Glutamatergic neuron (in vitro differentiated cells): ENCODE measurements around the gene ZGPAT. TPM values are rescaled to one million over a fixed set of nuclear protein-coding genes. Genes with fewer than 3 reads are reported as not detected.

Source experiments
- DNase-seq: peaks from one replicate; pipeline ENCODE4 v3.0.0; 2022
- H3K27ac Mint-ChIP-seq: one replicate; pipeline ENCODE4 v1.8.0; 2020; ENCODE audit warnings: mild to moderate bottlenecking, mixed read lengths, inconsistent platforms; ENCODE audit not compliant: unreplicated experiment
- H3K27me3 Mint-ChIP-seq: one replicate; pipeline ENCODE4 v1.8.0; 2020; ENCODE audit warnings: mild to moderate bottlenecking, moderate library complexity, mixed read lengths, inconsistent platforms; ENCODE audit not compliant: unreplicated experiment
- H3K36me3 Mint-ChIP-seq: one replicate; pipeline ENCODE4 v1.8.0; 2020; ENCODE audit warnings: mild to moderate bottlenecking, mixed read lengths, inconsistent platforms; ENCODE audit not compliant: unreplicated experiment
- H3K4me1 Mint-ChIP-seq: one replicate; pipeline ENCODE4 v1.8.0; 2020; ENCODE audit warnings: mild to moderate bottlenecking, low read depth, mixed read lengths, inconsistent platforms; ENCODE audit not compliant: unreplicated experiment
- H3K4me3 Mint-ChIP-seq: one replicate; pipeline ENCODE4 v1.8.0; 2020; ENCODE audit warnings: mild to moderate bottlenecking, mixed read lengths, inconsistent platforms; ENCODE audit not compliant: unreplicated experiment
- H3K9me3 Mint-ChIP-seq: one replicate; pipeline ENCODE4 v1.8.0; 2020; ENCODE audit warnings: mild to moderate bottlenecking, moderate library complexity, mixed read lengths, inconsistent platforms; ENCODE audit not compliant: unreplicated experiment
- CTCF ChIP-seq: fragments of 200-600 bp; sonication (generic); IDR thresholded peaks from one replicate; pipeline ENCODE4 v1.5.0; 2021; ENCODE audit not compliant: partially characterized antibody, unreplicated experiment
- total RNA-seq: library from RNA; stranded (reverse); fragmentation: NEBNext Ultra II Directional; extraction: Animal tissue kit (Norgen Biotek cat#: 25700); gene quantifications from one replicate; pipeline ENCODE4 v1.2.1, GENCODE V29; 2021; ENCODE audit not compliant: unreplicated experiment

The ZGPAT gene
- total RNA-seq, 1 donor from 2014 or later, result 41.5 TPM

- no peak for DNase-seq
- H3K4me3 Mint-ChIP-seq, result no peak overlapping the region
- H3K9me3 Mint-ChIP-seq, result peaks cover 6% of the 10 kb centered on the region
- peaks cover 10% of the 10 kb centered on the region for H3K27me3 Mint-ChIP-seq
- TF ChIP-seq CTCF, result no peak
- H3K4me1 Mint-ChIP-seq, result peaks cover 2% of the 10 kb centered on the region
- no peak overlapping the region for H3K27ac Mint-ChIP-seq
- no peaks in the 10 kb centered on the region for H3K36me3 Mint-ChIP-seq
Measured at GRCh38 chr20:63698739-63699465, 8.9 kb upstream of the ZGPAT start.

GRCh38 chr20:63699466-63700198 is 8.2 kb upstream of the ZGPAT start:
- TF ChIP-seq CTCF, result no peak
- DNase-seq, result peak; percentile 65
- Mint-ChIP-seq H3K4me3 (no peak overlapping the region), H3K27ac (no peak overlapping the region), H3K27me3 (peaks cover 10% of the 10 kb centered on the region), H3K4me1 (peaks cover 2% of the 10 kb centered on the region), H3K36me3 (no peaks in the 10 kb centered on the region), H3K9me3 (peaks cover 6% of the 10 kb centered on the region)

GRCh38 chr20:63700199-63701050 is 7.4 kb upstream of the ZGPAT start:
- peaks cover 13% of the 10 kb centered on the region for H3K27me3 Mint-ChIP-seq
- H3K27ac Mint-ChIP-seq, result peak overlapping the region; percentile 55
- DNase-seq, result peak; percentile 19
- TF ChIP-seq CTCF, result no peak
- peak overlapping the region; percentile 34 for H3K4me3 Mint-ChIP-seq
- H3K36me3 Mint-ChIP-seq, result no peaks in the 10 kb centered on the region
- H3K4me1 Mint-ChIP-seq, result peaks cover 2% of the 10 kb centered on the region
- peaks cover 9% of the 10 kb centered on the region for H3K9me3 Mint-ChIP-seq

GRCh38 chr20:63701051-63701328 is 6.8 kb upstream of the ZGPAT start:
- Mint-ChIP-seq H3K4me3 (no peak overlapping the region), H3K36me3 (no peaks in the 10 kb centered on the region), H3K9me3 (peaks cover 9% of the 10 kb centered on the region), H3K27ac (no peak overlapping the region), H3K27me3 (peaks cover 13% of the 10 kb centered on the region), H3K4me1 (peaks cover 2% of the 10 kb centered on the region)
- no peak for TF ChIP-seq CTCF
- DNase-seq, result no peak
